B cell (primary cell): ENCODE measurements around the gene ARPC2.

ENCODE experiments used
- EZH2 ChIP-seq: IDR thresholded peaks from 2 replicates; pipeline ENCODE4 v1.6.1; 2012; ENCODE audit warnings: borderline replicate concordance, low read depth, mild to moderate bottlenecking, moderate library complexity, low read length; ENCODE audit not compliant: insufficient read depth, poor library complexity, severe bottlenecking
- TF ChIP-seq, protein P1 (sequence below): fragments of 200-600 bp; IDR thresholded peaks from one replicate; pipeline ENCODE4 v1.8.0; 2022; ENCODE audit warnings: antibody characterized with exemption, mild to moderate bottlenecking

DNA sequence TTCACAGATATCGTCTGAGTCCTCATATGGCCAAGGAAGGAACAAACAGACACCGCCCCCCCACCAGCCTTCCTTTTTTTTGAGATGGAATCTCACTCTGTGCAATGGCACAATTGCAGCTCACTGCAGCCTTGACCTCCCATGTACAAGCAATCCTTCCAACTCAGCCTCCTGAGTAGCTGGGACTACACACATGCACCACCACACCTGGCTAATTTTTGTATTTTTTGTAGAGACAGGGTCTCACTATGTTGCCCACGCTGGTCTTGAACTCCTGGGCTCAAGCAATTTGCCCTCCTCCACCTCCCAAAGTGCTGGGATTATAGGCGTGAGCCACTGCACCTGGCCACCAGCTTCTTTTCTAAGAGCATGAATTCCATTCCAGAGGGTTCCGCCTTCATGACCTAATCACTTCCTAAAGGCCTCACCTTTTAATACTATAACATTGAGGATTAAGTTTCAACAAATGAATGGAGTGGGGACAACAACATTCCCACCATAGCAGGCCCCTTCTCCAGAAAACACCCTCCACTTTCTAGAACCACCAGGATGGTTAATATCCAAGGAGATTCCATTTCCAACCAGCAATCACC, 77.5 kb downstream of the ARPC2 start:
- TF ChIP-seq, protein P1, sequence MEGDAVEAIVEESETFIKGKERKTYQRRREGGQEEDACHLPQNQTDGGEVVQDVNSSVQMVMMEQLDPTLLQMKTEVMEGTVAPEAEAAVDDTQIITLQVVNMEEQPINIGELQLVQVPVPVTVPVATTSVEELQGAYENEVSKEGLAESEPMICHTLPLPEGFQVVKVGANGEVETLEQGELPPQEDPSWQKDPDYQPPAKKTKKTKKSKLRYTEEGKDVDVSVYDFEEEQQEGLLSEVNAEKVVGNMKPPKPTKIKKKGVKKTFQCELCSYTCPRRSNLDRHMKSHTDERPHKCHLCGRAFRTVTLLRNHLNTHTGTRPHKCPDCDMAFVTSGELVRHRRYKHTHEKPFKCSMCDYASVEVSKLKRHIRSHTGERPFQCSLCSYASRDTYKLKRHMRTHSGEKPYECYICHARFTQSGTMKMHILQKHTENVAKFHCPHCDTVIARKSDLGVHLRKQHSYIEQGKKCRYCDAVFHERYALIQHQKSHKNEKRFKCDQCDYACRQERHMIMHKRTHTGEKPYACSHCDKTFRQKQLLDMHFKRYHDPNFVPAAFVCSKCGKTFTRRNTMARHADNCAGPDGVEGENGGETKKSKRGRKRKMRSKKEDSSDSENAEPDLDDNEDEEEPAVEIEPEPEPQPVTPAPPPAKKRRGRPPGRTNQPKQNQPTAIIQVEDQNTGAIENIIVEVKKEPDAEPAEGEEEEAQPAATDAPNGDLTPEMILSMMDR: no peak
- no peak for TF ChIP-seq EZH2
